SW 1271 (cell line): ENCODE measurements around the gene SLC7A1.

Experiments
- DNase-seq, 2 experiments: peaks; one replicate each; lab custom pipeline; 2025; lab: John Stamatoyannopoulos, UW

The SLC7A1 gene

GRCh38 chr13:29489650-29490560 is 105.6 kb downstream of the SLC7A1 start:
- DNase-seq = no peak

GRCh38 chr13:29487466-29488454 is 107.7 kb downstream of the SLC7A1 start:
- DNase-seq = no peak

GRCh38 chr13:29486551-29486950 is 108.9 kb downstream of the SLC7A1 start:
- no peak for DNase-seq

GRCh38 chr13:29484796-29485195 is 110.7 kb downstream of the SLC7A1 start:
- no peak for DNase-seq

GRCh38 chr13:29484236-29484635 is 111.3 kb downstream of the SLC7A1 start:
- no peak for DNase-seq

GRCh38 chr13:29483623-29484022 is 111.9 kb downstream of the SLC7A1 start:
- no peak for DNase-seq

GRCh38 chr13:29483211-29483610 is 112.3 kb downstream of the SLC7A1 start:
- DNase-seq = no peak

- DNase-seq = no peak
Observed at GRCh38 chr13:29482504-29482903, 113.0 kb downstream of the SLC7A1 start.

- DNase-seq = no peak
Observed at GRCh38 chr13:29481603-29482002, 113.9 kb downstream of the SLC7A1 start.

- no peak for DNase-seq
Observed at GRCh38 chr13:29480893-29481525, 114.5 kb downstream of the SLC7A1 start.

GRCh38 chr13:29479716-29480492 is 115.6 kb downstream of the SLC7A1 start:
- no peak for DNase-seq

GRCh38 chr13:29476046-29476445 is 119.4 kb downstream of the SLC7A1 start:
- no peak for DNase-seq

- DNase-seq = peak in 1 of 2 experiments; percentile 8
Observed at GRCh38 chr13:29474991-29475390, 120.5 kb downstream of the SLC7A1 start.

- DNase-seq = no peak
Observed at GRCh38 chr13:29473166-29473565, 122.3 kb downstream of the SLC7A1 start.

GRCh38 chr13:29472332-29472961 is 123.0 kb downstream of the SLC7A1 start:
- DNase-seq = peak in 1 of 2 experiments; percentile 37

GRCh38 chr13:29471551-29471950 is 123.9 kb downstream of the SLC7A1 start:
- DNase-seq = no peak

GRCh38 chr13:29465741-29466293 is 129.7 kb downstream of the SLC7A1 start:
- no peak for DNase-seq

GRCh38 chr13:29464105-29464679 is 131.3 kb downstream of the SLC7A1 start:
- no peak for DNase-seq

- DNase-seq = no peak
Observed at GRCh38 chr13:29459813-29460355, 135.6 kb downstream of the SLC7A1 start.
